HL-60 (cell line): ENCODE data around the gene LCE7A.

Experiments used
- DNase-seq, 2 experiments: peaks; one replicate each; pipeline ENCODE4 v3.0.0-alpha.2; 2010 to 2020; ENCODE audit warnings: low read depth in 1 of 2, low spot score in 1 of 2
- H3K27ac ChIP-seq: fragments of 250-450 bp; sonication (Bioruptor Pico); replicated peaks from 2 replicates; pipeline ENCODE4 v1.5.1; 2020; ENCODE audit warnings: mild to moderate bottlenecking, moderate library complexity
- H3K27me3 ChIP-seq: fragments of 250-450 bp; sonication (Bioruptor Pico); 2 replicates; pipeline ENCODE4 v1.5.1; 2021; ENCODE audit warnings: mild to moderate bottlenecking, moderate library complexity; ENCODE audit not compliant: insufficient read depth, poor library complexity, severe bottlenecking
- H3K4me3 ChIP-seq: replicated peaks from 2 replicates; pipeline ENCODE4 v1.5.1; 2011; ENCODE audit warnings: mild to moderate bottlenecking, control low read depth, low read length; ENCODE audit not compliant: insufficient read depth
- GABPA ChIP-seq: IDR thresholded peaks from 2 replicates; pipeline ENCODE4 v1.6.1; 2012; ENCODE audit warnings: low read depth
- POLR2AphosphoS5 ChIP-seq: IDR thresholded peaks from 2 replicates; pipeline ENCODE4 v1.6.1; 2012; ENCODE audit warnings: low read depth
- REST ChIP-seq: IDR thresholded peaks from 2 replicates; pipeline ENCODE4 v1.6.1; 2012; ENCODE audit warnings: low read depth; ENCODE audit not compliant: insufficient replicate concordance
- SPI1 ChIP-seq: IDR thresholded peaks from 2 replicates; pipeline ENCODE4 v1.6.1; 2012; ENCODE audit warnings: low read depth, mild to moderate bottlenecking, borderline replicate concordance
- TF ChIP-seq, protein P1 (sequence below): IDR thresholded peaks from one replicate; pipeline ENCODE4 v1.5.1; 2011; ENCODE audit warnings: low read length, control low read depth, inconsistent platforms; ENCODE audit not compliant: insufficient read depth

The LCE7A gene

DNA sequence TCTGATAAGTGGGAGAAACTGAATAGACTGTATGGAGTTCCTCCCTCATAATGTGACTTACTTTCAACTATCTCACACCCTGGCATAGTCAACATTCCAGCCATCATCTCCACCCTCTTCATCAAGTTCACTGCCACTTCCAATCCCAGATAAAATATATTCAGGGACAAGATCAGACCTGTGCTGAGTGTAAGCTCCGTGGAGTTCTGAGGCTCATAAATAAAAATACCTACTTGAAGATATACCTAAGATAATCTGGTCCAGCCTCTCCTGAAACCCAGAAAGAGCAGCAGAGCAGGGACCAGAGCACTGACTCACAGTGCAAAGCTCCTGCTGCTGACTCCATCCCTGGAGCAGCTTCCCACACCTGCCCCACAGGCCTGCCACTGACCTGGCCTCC is 1.7 kb upstream of the LCE7A start:
- TF ChIP-seq, protein P1, sequence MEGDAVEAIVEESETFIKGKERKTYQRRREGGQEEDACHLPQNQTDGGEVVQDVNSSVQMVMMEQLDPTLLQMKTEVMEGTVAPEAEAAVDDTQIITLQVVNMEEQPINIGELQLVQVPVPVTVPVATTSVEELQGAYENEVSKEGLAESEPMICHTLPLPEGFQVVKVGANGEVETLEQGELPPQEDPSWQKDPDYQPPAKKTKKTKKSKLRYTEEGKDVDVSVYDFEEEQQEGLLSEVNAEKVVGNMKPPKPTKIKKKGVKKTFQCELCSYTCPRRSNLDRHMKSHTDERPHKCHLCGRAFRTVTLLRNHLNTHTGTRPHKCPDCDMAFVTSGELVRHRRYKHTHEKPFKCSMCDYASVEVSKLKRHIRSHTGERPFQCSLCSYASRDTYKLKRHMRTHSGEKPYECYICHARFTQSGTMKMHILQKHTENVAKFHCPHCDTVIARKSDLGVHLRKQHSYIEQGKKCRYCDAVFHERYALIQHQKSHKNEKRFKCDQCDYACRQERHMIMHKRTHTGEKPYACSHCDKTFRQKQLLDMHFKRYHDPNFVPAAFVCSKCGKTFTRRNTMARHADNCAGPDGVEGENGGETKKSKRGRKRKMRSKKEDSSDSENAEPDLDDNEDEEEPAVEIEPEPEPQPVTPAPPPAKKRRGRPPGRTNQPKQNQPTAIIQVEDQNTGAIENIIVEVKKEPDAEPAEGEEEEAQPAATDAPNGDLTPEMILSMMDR: no peak
- TF ChIP-seq REST (no peak), POLR2AphosphoS5 (no peak), SPI1 (no peak), GABPA (no peak)
- no peak for DNase-seq
- Histone ChIP-seq H3K27ac (no peak overlapping the region), H3K27me3 (peaks cover 2% of the 10 kb centered on the region), H3K4me3 (no peak overlapping the region)

- no peak for DNase-seq
- peaks cover 5% of the 10 kb centered on the region for H3K27me3 ChIP-seq
- H3K4me3 ChIP-seq: no peak overlapping the region
- no peak overlapping the region for H3K27ac ChIP-seq
- TF ChIP-seq REST (no peak), GABPA (no peak)
These were observed 333 bp downstream of the LCE7A start for GRCh38 chr1:152860129-152860528.

GRCh38 chr1:152861374-152861773 is 1.6 kb downstream of the LCE7A start:
- Histone ChIP-seq H3K27ac (no peak overlapping the region), H3K4me3 (no peak overlapping the region), H3K27me3 (peaks cover 5% of the 10 kb centered on the region)
- TF ChIP-seq GABPA (no peak), SPI1 (no peak), REST (no peak), POLR2AphosphoS5 (no peak)
- TF ChIP-seq, protein P1: no peak
- no peak for DNase-seq

DNA sequence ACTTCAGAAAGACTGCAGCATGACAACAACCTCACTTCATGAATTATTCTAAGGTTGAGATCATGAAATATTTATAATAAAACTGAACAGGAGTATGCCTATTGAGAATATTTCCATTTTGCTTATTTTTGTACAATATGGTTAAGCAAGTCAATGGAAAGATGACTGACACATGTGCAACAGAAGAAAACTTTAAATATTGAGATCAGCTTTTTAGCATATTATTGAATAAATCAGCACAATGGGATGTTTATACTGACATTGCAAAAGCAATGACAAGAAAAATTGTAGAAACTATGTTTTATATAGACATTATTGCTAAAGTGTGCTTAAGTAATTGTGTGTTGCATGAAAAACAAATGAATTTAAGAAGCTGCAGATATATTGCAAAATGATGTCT is 4.6 kb downstream of the LCE7A start:
- no peak for DNase-seq
- H3K27ac ChIP-seq: no peak overlapping the region
- TF ChIP-seq SPI1 (no peak), POLR2AphosphoS5 (no peak), GABPA (no peak), REST (no peak)
- TF ChIP-seq, protein P1: no peak

More for the DNA sequence above, 4.6 kb downstream of the LCE7A start:
- no peak overlapping the region for H3K4me3 ChIP-seq
- H3K27me3 ChIP-seq: peaks cover 5% of the 10 kb centered on the region
